IPS-NIHi7 (cell line): ENCODE measurements around the gene RANBP10.

ENCODE experiments used
- DNase-seq: peaks from one replicate; pipeline ENCODE4 v3.0.0; 2012; ENCODE audit warnings: mixed read lengths; ENCODE audit errors: extremely low spot score

Gene RANBP10

GRCh38 chr16:67746846-67747245, 59.5 kb downstream of the RANBP10 start:
- DNase-seq = no peak

- DNase-seq = no peak
These were observed 65.2 kb downstream of the RANBP10 start for GRCh38 chr16:67741118-67741517.

- DNase-seq = no peak
These were observed 66.0 kb downstream of the RANBP10 start for GRCh38 chr16:67740391-67740790.

GRCh38 chr16:67736858-67737257, 69.5 kb downstream of the RANBP10 start:
- no peak for DNase-seq

- DNase-seq = no peak
These were observed 71.6 kb downstream of the RANBP10 start for GRCh38 chr16:67734731-67735201.

- DNase-seq = no peak
These were observed 72.5 kb downstream of the RANBP10 start for GRCh38 chr16:67733734-67734470.

GRCh38 chr16:67731753-67732095, 74.6 kb downstream of the RANBP10 start:
- no peak for DNase-seq

GRCh38 chr16:67731071-67731752, 75.1 kb downstream of the RANBP10 start:
- DNase-seq = no peak

- DNase-seq = no peak
These were observed 76.0 kb downstream of the RANBP10 start for GRCh38 chr16:67730326-67730725.

GRCh38 chr16:67729636-67730248, 76.6 kb downstream of the RANBP10 start:
- no peak for DNase-seq

GRCh38 chr16:67727521-67728485, 78.6 kb downstream of the RANBP10 start:
- DNase-seq = peak; percentile 6

- peak; percentile 8 for DNase-seq
These were observed 80.0 kb downstream of the RANBP10 start for GRCh38 chr16:67726106-67727034.

GRCh38 chr16:67723911-67724305, 82.5 kb downstream of the RANBP10 start:
- DNase-seq = peak; percentile 8

GRCh38 chr16:67723151-67723910, 83.0 kb downstream of the RANBP10 start:
- peak; percentile 7 for DNase-seq

GRCh38 chr16:67720236-67720635, 86.1 kb downstream of the RANBP10 start:
- no peak for DNase-seq

- DNase-seq = peak; percentile 57
These were observed 86.6 kb downstream of the RANBP10 start for GRCh38 chr16:67719778-67720144.

- DNase-seq = peak; percentile 100
These were observed 87.1 kb downstream of the RANBP10 start, which contains the start of gene GFOD2 for GRCh38 chr16:67719048-67719777. Gene GFOD2, minus strand, starts transcription at chr16:67719316. Its CDS starts 33,601 bp downstream, at chr16:67685715.

- peak; percentile 38 for DNase-seq
These were observed 87.7 kb downstream of the RANBP10 start for GRCh38 chr16:67718668-67719047.

- DNase-seq = no peak
These were observed 90.3 kb downstream of the RANBP10 start for GRCh38 chr16:67716097-67716496.
